Memory B cell (primary cell): ENCODE data around the gene ABTB2.
"Not testable (repeated sequence)": the region's sequence is repeated elsewhere in the genome, so short reads cannot be mapped to it uniquely, and the experiment has no call there.

Source experiments
- ATAC-seq: fragments of 150-1000 bp; cut with Tn5 transposase; 2 replicates; pipeline ENCODE4 v1.10.0; 2021; ENCODE audit warnings: low read depth, mild to moderate bottlenecking, moderate library complexity
- DNase-seq, 2 donors: peaks; one replicate each; pipeline ENCODE4 v3.0.0; 2022; ENCODE audit warnings: low spot score in 2 of 2
- H3K27ac Mint-ChIP-seq: one replicate; pipeline ENCODE4 v1.8.0; 2022; ENCODE audit warnings: mild to moderate bottlenecking, moderate library complexity, mixed read lengths
- H3K27me3 Mint-ChIP-seq: one replicate; pipeline ENCODE4 v1.8.0; 2022; ENCODE audit warnings: mixed read lengths
- H3K36me3 Mint-ChIP-seq: one replicate; pipeline ENCODE4 v1.8.0; 2022; ENCODE audit warnings: mild to moderate bottlenecking, mixed read lengths
- H3K4me1 Mint-ChIP-seq: one replicate; pipeline ENCODE4 v1.8.0; 2022; ENCODE audit warnings: mixed read lengths
- H3K4me3 Mint-ChIP-seq: one replicate; pipeline ENCODE4 v1.8.0; 2022; ENCODE audit warnings: mild to moderate bottlenecking, moderate library complexity, mixed read lengths
- H3K9me3 Mint-ChIP-seq: one replicate; pipeline ENCODE4 v1.8.0; 2022; ENCODE audit warnings: mixed read lengths

The ABTB2 gene

GRCh38 chr11:34222030-34222429, 135.8 kb downstream of the ABTB2 start:
- H3K36me3 Mint-ChIP-seq = no peaks in the 10 kb centered on the region
- H3K4me3 Mint-ChIP-seq = no peak overlapping the region
- no peaks in the 10 kb centered on the region for H3K9me3 Mint-ChIP-seq
- ATAC-seq (no peak), DNase-seq (no peak)
- no peak overlapping the region for H3K27ac Mint-ChIP-seq
- H3K27me3 Mint-ChIP-seq = no peaks in the 10 kb centered on the region
- peaks cover 2% of the 10 kb centered on the region for H3K4me1 Mint-ChIP-seq

DNA sequence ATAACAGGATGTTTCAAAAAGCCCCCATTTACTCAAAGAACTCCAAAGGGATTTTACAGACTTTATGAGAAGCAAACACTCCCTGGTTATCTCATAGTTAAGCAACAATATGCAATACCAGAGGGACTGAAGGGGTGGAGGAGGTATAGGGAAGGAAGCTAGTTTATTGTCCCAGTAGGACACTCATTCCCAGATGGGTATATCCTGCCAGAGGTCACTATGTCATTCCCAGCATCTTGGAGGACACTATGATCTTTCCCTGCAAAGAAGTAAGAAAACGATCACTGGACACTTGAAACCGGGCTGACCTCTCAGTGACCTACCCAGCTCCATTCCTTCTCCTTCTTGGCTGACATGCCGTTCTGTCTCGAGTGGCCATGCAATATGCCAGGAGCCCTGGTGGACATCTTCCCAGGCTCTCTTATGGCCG, 137.9 kb downstream of the ABTB2 start:
- ATAC-seq = no peak
- H3K27ac Mint-ChIP-seq = no peak overlapping the region
- no peaks in the 10 kb centered on the region for H3K9me3 Mint-ChIP-seq
- no peaks in the 10 kb centered on the region for H3K27me3 Mint-ChIP-seq
- H3K4me3 Mint-ChIP-seq = no peak overlapping the region
- H3K4me1 Mint-ChIP-seq = peaks cover 2% of the 10 kb centered on the region
- no peak for DNase-seq
- no peaks in the 10 kb centered on the region for H3K36me3 Mint-ChIP-seq

- Mint-ChIP-seq H3K4me1 (peaks cover 2% of the 10 kb centered on the region), H3K27ac (no peak overlapping the region), H3K27me3 (no peaks in the 10 kb centered on the region), H3K4me3 (no peak overlapping the region), H3K36me3 (no peaks in the 10 kb centered on the region), H3K9me3 (no peaks in the 10 kb centered on the region)
- no peak for DNase-seq
- ATAC-seq = no peak
These were observed 138.5 kb downstream of the ABTB2 start for GRCh38 chr11:34219279-34219678.

DNA sequence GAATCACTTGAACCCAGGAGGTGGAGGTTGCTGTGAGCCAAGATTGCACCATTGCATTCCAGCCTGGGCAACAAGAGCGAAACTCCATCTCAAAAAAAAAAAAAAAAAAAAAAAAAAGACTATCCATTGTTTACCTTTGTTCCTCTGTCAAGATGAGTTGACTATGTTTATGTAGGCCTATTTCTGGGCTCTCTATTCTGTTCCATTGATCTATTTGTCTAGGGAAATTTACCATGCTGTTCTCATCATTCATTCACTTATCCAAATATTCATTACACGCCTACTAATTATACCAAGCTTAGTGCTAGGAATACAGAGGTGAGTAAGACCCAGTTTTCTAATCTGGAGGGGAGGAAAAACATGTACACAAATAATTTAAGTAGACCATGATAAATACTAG, 139.1 kb downstream of the ABTB2 start:
- H3K36me3 Mint-ChIP-seq, H3K27me3 Mint-ChIP-seq, H3K4me3 Mint-ChIP-seq, H3K4me1 Mint-ChIP-seq, H3K27ac Mint-ChIP-seq, H3K9me3 Mint-ChIP-seq, DNase-seq, ATAC-seq: not testable (repeated sequence)

DNA sequence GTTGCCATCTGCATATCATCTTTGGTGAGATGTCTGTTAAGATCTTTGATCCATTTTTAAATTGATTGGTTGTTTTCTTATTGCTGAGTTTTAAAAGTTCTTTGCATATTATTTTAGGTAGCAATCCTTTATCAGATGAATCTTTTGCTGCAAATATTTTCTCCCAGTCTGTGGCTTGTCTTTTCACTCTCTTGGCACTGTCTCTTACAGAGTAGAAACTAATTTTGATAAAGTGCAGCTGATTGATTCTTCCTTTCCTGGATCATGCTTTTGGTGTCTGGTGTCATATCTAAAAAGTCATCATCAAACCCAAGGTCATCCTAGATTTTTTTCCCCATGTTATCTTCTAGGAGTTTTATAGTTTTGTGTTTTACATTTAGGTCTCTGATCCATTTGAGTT, 139.7 kb downstream of the ABTB2 start:
- no peaks in the 10 kb centered on the region for H3K36me3 Mint-ChIP-seq
- ATAC-seq = no peak
- no peaks in the 10 kb centered on the region for H3K9me3 Mint-ChIP-seq
- H3K27me3 Mint-ChIP-seq = no peaks in the 10 kb centered on the region
- H3K4me1 Mint-ChIP-seq = peaks cover 3% of the 10 kb centered on the region
- DNase-seq = no peak
- no peak overlapping the region for H3K4me3 Mint-ChIP-seq
- no peak overlapping the region for H3K27ac Mint-ChIP-seq

GRCh38 chr11:34216706-34217105, 141.1 kb downstream of the ABTB2 start:
- DNase-seq = no peak

DNA sequence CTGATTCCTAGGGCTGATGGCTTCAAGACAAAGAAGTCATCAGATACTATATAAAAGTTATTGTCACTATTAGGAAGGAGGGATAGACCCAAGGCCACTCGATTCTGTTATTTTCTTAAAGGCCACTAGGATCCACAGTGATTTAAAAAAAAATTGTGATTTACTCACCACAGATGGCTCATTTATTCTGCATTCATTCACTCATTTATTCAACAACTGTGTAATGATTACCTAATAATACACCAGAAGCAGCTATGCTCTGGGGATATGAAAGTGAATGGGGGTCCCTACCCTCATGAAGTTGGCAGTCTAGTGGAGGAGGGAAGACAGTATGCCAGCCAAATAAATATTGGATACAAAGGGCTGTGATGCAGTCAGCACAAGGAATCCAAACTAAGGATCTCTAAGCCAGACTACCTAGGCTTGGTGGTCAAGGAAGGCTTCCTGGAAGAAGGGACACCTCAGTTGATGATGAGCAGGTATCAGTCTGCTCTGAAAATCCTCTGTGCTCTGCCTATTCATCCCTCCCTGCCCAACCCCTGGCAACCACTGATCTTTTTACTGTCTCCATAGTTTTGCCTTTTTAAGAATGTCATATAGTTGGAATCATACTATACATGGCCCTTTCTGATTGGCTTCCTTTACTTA, 141.9 kb downstream of the ABTB2 start:
- Mint-ChIP-seq H3K4me3 (no peak overlapping the region), H3K9me3 (no peaks in the 10 kb centered on the region), H3K27me3 (no peaks in the 10 kb centered on the region), H3K27ac (no peak overlapping the region), H3K4me1 (peaks cover 3% of the 10 kb centered on the region), H3K36me3 (no peaks in the 10 kb centered on the region)
- ATAC-seq (no peak), DNase-seq (no peak)

More at GRCh38 chr11:34216706-34217105, 141.1 kb downstream of the ABTB2 start:
- Mint-ChIP-seq H3K27ac (no peak overlapping the region), H3K27me3 (no peaks in the 10 kb centered on the region), H3K9me3 (no peaks in the 10 kb centered on the region), H3K36me3 (no peaks in the 10 kb centered on the region), H3K4me1 (peaks cover 3% of the 10 kb centered on the region), H3K4me3 (no peak overlapping the region)
- ATAC-seq = no peak

- Mint-ChIP-seq H3K36me3 (no peaks in the 10 kb centered on the region), H3K4me1 (peaks cover 3% of the 10 kb centered on the region), H3K4me3 (no peak overlapping the region), H3K9me3 (no peaks in the 10 kb centered on the region), H3K27me3 (no peaks in the 10 kb centered on the region), H3K27ac (no peak overlapping the region)
- ATAC-seq (peak; percentile 34), DNase-seq (no peak)
These were observed 142.6 kb downstream of the ABTB2 start for GRCh38 chr11:34214961-34215805.

DNA sequence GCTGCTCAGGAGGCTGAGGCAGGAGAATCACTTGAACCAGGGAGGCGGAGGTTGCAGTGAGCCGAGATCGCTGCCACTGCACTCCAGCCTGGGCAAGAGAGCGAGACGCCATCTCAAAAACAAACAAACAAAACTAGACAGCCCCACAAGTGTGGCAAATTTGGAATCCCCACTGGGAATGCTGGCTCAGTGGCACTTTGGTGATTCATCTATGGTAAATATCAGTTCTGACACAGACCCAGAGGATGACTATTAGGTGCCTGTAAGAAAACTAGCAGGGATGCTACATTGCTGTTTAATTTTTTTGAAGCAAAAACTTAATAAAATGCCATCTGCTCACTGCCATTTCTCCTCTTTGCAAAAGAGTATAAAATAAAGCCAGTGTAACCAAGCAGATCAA, 144.4 kb downstream of the ABTB2 start:
- Mint-ChIP-seq H3K27ac (no peak overlapping the region), H3K27me3 (no peaks in the 10 kb centered on the region), H3K4me1 (peaks cover 3% of the 10 kb centered on the region), H3K36me3 (no peaks in the 10 kb centered on the region), H3K4me3 (no peak overlapping the region), H3K9me3 (no peaks in the 10 kb centered on the region)
- DNase-seq (no peak), ATAC-seq (no peak)

GRCh38 chr11:34212566-34212965, 145.2 kb downstream of the ABTB2 start:
- Mint-ChIP-seq H3K27me3 (no peaks in the 10 kb centered on the region), H3K4me3 (no peak overlapping the region), H3K9me3 (no peaks in the 10 kb centered on the region), H3K27ac (no peak overlapping the region), H3K4me1 (peaks cover 3% of the 10 kb centered on the region), H3K36me3 (no peaks in the 10 kb centered on the region)
- no peak for DNase-seq
- ATAC-seq = no peak

DNA sequence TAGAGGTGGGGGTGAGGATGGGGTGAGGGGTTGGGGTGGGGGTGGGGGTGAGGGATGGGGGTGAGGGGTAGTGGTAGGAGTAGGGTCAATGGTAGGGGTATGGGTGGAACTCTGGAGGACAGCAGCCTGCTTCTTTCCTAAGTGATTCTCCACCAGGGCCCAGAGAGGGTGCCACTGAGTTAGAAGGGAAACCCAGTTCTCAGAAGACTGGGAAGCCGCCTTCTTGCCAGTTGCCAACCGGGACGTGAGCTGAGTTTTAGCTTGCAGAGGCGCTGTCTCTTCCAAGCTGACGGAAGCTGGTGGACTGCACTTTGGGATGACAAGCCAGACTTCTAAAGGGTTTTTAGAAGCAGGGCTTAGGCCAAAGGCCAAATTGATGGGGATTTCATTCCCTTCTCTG, 148.0 kb downstream of the ABTB2 start:
- ATAC-seq (no peak), DNase-seq (no peak)
- H3K27ac Mint-ChIP-seq = no peak overlapping the region
- H3K9me3 Mint-ChIP-seq = no peaks in the 10 kb centered on the region
- H3K36me3 Mint-ChIP-seq = no peaks in the 10 kb centered on the region
- H3K4me1 Mint-ChIP-seq = peaks cover 3% of the 10 kb centered on the region
- H3K4me3 Mint-ChIP-seq = no peak overlapping the region
- H3K27me3 Mint-ChIP-seq = no peaks in the 10 kb centered on the region

- DNase-seq = no peak
- no peaks in the 10 kb centered on the region for H3K9me3 Mint-ChIP-seq
- ATAC-seq = no peak
- H3K27ac Mint-ChIP-seq = no peak overlapping the region
- H3K4me3 Mint-ChIP-seq = no peak overlapping the region
- H3K4me1 Mint-ChIP-seq = peaks cover 1% of the 10 kb centered on the region
- H3K36me3 Mint-ChIP-seq = no peaks in the 10 kb centered on the region
- no peaks in the 10 kb centered on the region for H3K27me3 Mint-ChIP-seq
These were observed 149.3 kb downstream of the ABTB2 start for GRCh38 chr11:34208266-34209135.

- H3K4me3 Mint-ChIP-seq = no peak overlapping the region
- H3K4me1 Mint-ChIP-seq = peaks cover 5% of the 10 kb centered on the region
- no peak for DNase-seq
- no peaks in the 10 kb centered on the region for H3K9me3 Mint-ChIP-seq
- no peak for ATAC-seq
- H3K36me3 Mint-ChIP-seq = no peaks in the 10 kb centered on the region
- no peak overlapping the region for H3K27ac Mint-ChIP-seq
- H3K27me3 Mint-ChIP-seq = no peaks in the 10 kb centered on the region
These were observed 150.2 kb downstream of the ABTB2 start for GRCh38 chr11:34207487-34208180.
